ENCODE measurements around the gene SYNJ2BP.

DNA sequence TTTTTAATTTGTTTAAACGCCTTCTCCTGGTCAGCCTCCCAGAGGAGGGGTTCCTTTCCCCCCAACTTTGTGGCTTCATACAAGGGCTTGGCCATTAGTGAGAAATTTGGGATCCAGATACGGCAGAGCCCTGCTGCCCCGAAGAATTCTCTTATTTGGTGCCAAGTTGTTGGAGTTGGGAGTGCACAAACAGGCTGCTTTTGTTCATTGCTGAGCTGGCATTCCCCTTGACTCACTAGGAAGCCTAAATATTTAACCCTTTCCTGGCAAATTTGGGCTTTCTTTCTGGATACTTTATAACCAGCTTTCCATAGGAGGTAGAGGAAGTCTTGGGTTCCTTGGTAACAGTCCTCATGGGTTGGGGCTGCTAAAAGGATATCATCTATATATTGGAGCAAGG lies 24.8 kb upstream of the SYNJ2BP start:
- TF ChIP-seq, protein P1, sequence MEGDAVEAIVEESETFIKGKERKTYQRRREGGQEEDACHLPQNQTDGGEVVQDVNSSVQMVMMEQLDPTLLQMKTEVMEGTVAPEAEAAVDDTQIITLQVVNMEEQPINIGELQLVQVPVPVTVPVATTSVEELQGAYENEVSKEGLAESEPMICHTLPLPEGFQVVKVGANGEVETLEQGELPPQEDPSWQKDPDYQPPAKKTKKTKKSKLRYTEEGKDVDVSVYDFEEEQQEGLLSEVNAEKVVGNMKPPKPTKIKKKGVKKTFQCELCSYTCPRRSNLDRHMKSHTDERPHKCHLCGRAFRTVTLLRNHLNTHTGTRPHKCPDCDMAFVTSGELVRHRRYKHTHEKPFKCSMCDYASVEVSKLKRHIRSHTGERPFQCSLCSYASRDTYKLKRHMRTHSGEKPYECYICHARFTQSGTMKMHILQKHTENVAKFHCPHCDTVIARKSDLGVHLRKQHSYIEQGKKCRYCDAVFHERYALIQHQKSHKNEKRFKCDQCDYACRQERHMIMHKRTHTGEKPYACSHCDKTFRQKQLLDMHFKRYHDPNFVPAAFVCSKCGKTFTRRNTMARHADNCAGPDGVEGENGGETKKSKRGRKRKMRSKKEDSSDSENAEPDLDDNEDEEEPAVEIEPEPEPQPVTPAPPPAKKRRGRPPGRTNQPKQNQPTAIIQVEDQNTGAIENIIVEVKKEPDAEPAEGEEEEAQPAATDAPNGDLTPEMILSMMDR (IDR thresholded peaks at IDR 0.05; ENCODE audit: low read depth, low read length), result no peak
- no peak for TF ChIP-seq MAX (IDR thresholded peaks at IDR 0.05; ENCODE audit: low read depth, low read length)
